Fibroblast of skin of abdomen (primary cell): ENCODE results near the gene LRRC47. TPM values are rescaled to one million over a fixed set of nuclear protein-coding genes. Genes with fewer than 3 reads are reported as not detected.

Source experiments
- DNase-seq: peaks from one replicate; pipeline ENCODE4 v3.0.0-alpha.2; 2013
- polyA plus RNA-seq, 2 experiments: library from polyadenylated mRNA; unstranded; fragments of 120-200 nt; gene quantifications; one replicate each; pipeline ENCODE4 v1.2.1, GENCODE V29; 2013; ENCODE audit not compliant: insufficient read length in 2 of 2

LRRC47 gene
- 41.2 TPM for polyA plus RNA-seq (2013, experiment 1 of 2; ENCODE audit: insufficient read length)
- polyA plus RNA-seq (2013, experiment 2 of 2; ENCODE audit: insufficient read length), result 38.6 TPM

GRCh38 chr1:3796215-3797061 lies at the start of gene LRRC47:
Gene LRRC47, minus strand, starts transcription at chr1:3796498. Its CDS starts 22 bp downstream, at chr1:3796476.
- peak; percentile 90 for DNase-seq

GRCh38 chr1:3842912-3843311 lies 46.6 kb upstream of the LRRC47 start:
- DNase-seq, result no peak

- no peak for DNase-seq
Measured at GRCh38 chr1:3841491-3841890, 45.2 kb upstream of the LRRC47 start.

GRCh38 chr1:3838788-3839187 lies 42.5 kb upstream of the LRRC47 start:
- no peak for DNase-seq

GRCh38 chr1:3837685-3838084 lies 41.4 kb upstream of the LRRC47 start:
- DNase-seq, result no peak

- DNase-seq, result no peak
Measured at GRCh38 chr1:3837200-3837599, 40.9 kb upstream of the LRRC47 start.

- DNase-seq, result no peak
Measured at GRCh38 chr1:3836421-3836820, 40.1 kb upstream of the LRRC47 start.

GRCh38 chr1:3834701-3835100 lies 38.4 kb upstream of the LRRC47 start:
- DNase-seq, result no peak

- DNase-seq, result no peak
Measured at GRCh38 chr1:3831689-3832088, 35.4 kb upstream of the LRRC47 start.

GRCh38 chr1:3828391-3828790 lies 32.1 kb upstream of the LRRC47 start:
- no peak for DNase-seq

- DNase-seq, result no peak
Measured at GRCh38 chr1:3827813-3828307, 31.6 kb upstream of the LRRC47 start.

GRCh38 chr1:3825356-3825755 lies 29.1 kb upstream of the LRRC47 start:
- no peak for DNase-seq

- DNase-seq, result no peak
Measured at GRCh38 chr1:3824650-3825049, 28.4 kb upstream of the LRRC47 start.

GRCh38 chr1:3822421-3822820 lies 26.1 kb upstream of the LRRC47 start:
- no peak for DNase-seq

- no peak for DNase-seq
Measured at GRCh38 chr1:3821908-3822307, 25.6 kb upstream of the LRRC47 start.

GRCh38 chr1:3821447-3821846 lies 25.1 kb upstream of the LRRC47 start:
- DNase-seq, result no peak

GRCh38 chr1:3821004-3821403 lies 24.7 kb upstream of the LRRC47 start:
- no peak for DNase-seq

GRCh38 chr1:3820316-3820715 lies 24.0 kb upstream of the LRRC47 start:
- DNase-seq, result no peak

GRCh38 chr1:3819771-3820200 lies 23.5 kb upstream of the LRRC47 start:
- DNase-seq, result no peak

- no peak for DNase-seq
Measured at GRCh38 chr1:3817821-3818597, 21.7 kb upstream of the LRRC47 start.

- DNase-seq, result no peak
Measured at GRCh38 chr1:3817138-3817740, 20.9 kb upstream of the LRRC47 start.

GRCh38 chr1:3816331-3817137 lies 20.2 kb upstream of the LRRC47 start:
- DNase-seq, result no peak
